NCI-H146 treated with DMSO at 0.1 percent for 48 hours (cell line): ENCODE data around the gene PTPRN2.

Experiments used
- DNase-seq: peaks from one replicate; lab custom pipeline; 2025; ENCODE audit not compliant: unreplicated experiment; lab: John Stamatoyannopoulos, UW

PTPRN2 gene

GRCh38 chr7:157687845-157688532 lies 899.6 kb downstream of the PTPRN2 start:
- DNase-seq: no peak

GRCh38 chr7:157687158-157687557 lies 900.5 kb downstream of the PTPRN2 start:
- no peak for DNase-seq

- DNase-seq: no peak
These were observed 901.2 kb downstream of the PTPRN2 start for GRCh38 chr7:157686285-157686894.

- DNase-seq: no peak
These were observed 902.0 kb downstream of the PTPRN2 start for GRCh38 chr7:157685430-157686284.

- DNase-seq: no peak
These were observed 902.7 kb downstream of the PTPRN2 start for GRCh38 chr7:157684909-157685429.

- no peak for DNase-seq
These were observed 903.3 kb downstream of the PTPRN2 start for GRCh38 chr7:157684157-157684908.

GRCh38 chr7:157683747-157684156 lies 903.9 kb downstream of the PTPRN2 start:
- no peak for DNase-seq

- DNase-seq: no peak
These were observed 904.5 kb downstream of the PTPRN2 start for GRCh38 chr7:157682946-157683746.

- no peak for DNase-seq
These were observed 905.3 kb downstream of the PTPRN2 start for GRCh38 chr7:157682064-157682945.

- DNase-seq: no peak
These were observed 908.0 kb downstream of the PTPRN2 start for GRCh38 chr7:157679607-157680006.

- DNase-seq: no peak
These were observed 909.1 kb downstream of the PTPRN2 start for GRCh38 chr7:157678501-157678900.

GRCh38 chr7:157676456-157677255 lies 911.0 kb downstream of the PTPRN2 start:
- no peak for DNase-seq

GRCh38 chr7:157676001-157676400 lies 911.6 kb downstream of the PTPRN2 start:
- DNase-seq: no peak

- DNase-seq: no peak
These were observed 912.1 kb downstream of the PTPRN2 start for GRCh38 chr7:157675427-157675927.

GRCh38 chr7:157674715-157675426 lies 912.8 kb downstream of the PTPRN2 start:
- DNase-seq: no peak

GRCh38 chr7:157674027-157674714 lies 913.5 kb downstream of the PTPRN2 start:
- DNase-seq: no peak

- DNase-seq: no peak
These were observed 914.0 kb downstream of the PTPRN2 start for GRCh38 chr7:157673573-157673972.
